Osteoblast (primary cell): ENCODE data around the gene BCL2A1. TPM values are rescaled to one million over a fixed set of nuclear protein-coding genes. Genes with fewer than 3 reads are reported as not detected.
"Not testable (repeated sequence)": the region's sequence is repeated elsewhere in the genome, so short reads cannot be mapped to it uniquely, and the experiment has no call there.

Experiments
- DNase-seq: peaks from one replicate; pipeline ENCODE4 v3.0.0; 2011; ENCODE audit warnings: low spot score, mixed read lengths; ENCODE audit not compliant: insufficient read length; ENCODE audit errors: missing footprints
- H2AFZ ChIP-seq: 2 replicates; pipeline ENCODE4 v1.6.0; 2011; ENCODE audit warnings: mild to moderate bottlenecking, low read length
- H3K27ac ChIP-seq: 2 replicates; pipeline ENCODE4 v1.5.1; 2011; ENCODE audit warnings: mild to moderate bottlenecking, low read depth, low read length, moderate library complexity
- H3K27me3 ChIP-seq: 2 replicates; pipeline ENCODE4 v1.6.0; 2012; ENCODE audit warnings: mild to moderate bottlenecking, control low read depth, inconsistent platforms, low read length, moderate library complexity; ENCODE audit not compliant: insufficient read depth
- H3K36me3 ChIP-seq: 2 replicates; pipeline ENCODE4 v1.5.1; 2011; ENCODE audit warnings: mild to moderate bottlenecking, low read length, control low read depth, moderate library complexity; ENCODE audit not compliant: insufficient read depth
- H3K4me1 ChIP-seq: 2 replicates; pipeline ENCODE4 v1.5.1; 2011; ENCODE audit warnings: mild to moderate bottlenecking, low read length, control low read depth, moderate library complexity; ENCODE audit not compliant: insufficient read depth
- H3K4me2 ChIP-seq: 2 replicates; pipeline ENCODE4 v1.6.0; 2011; ENCODE audit warnings: mild to moderate bottlenecking, low read length; ENCODE audit not compliant: insufficient read depth
- H3K4me3 ChIP-seq: fragments of 200-600 bp; sonication (generic); 3 replicates; pipeline ENCODE4 v1.5.1; 2012; ENCODE audit warnings: mild to moderate bottlenecking, low read length, inconsistent platforms; ENCODE audit not compliant: insufficient read depth
- H3K79me2 ChIP-seq: 2 replicates; pipeline ENCODE4 v1.6.0; 2012; ENCODE audit warnings: mild to moderate bottlenecking, low read length, control low read depth, inconsistent platforms; ENCODE audit not compliant: insufficient read depth
- H3K9me3 ChIP-seq: 2 replicates; pipeline ENCODE4 v1.5.1; 2011; ENCODE audit warnings: low read depth, low read length, control low read depth
- H4K20me1 ChIP-seq: 2 replicates; pipeline ENCODE4 v1.6.0; 2012; ENCODE audit warnings: mild to moderate bottlenecking, low read length, control low read depth; ENCODE audit not compliant: insufficient read depth
- total RNA-seq: library from RNA; depleted of rRNA; stranded (reverse); fragments of >200 nt; gene quantifications from 2 replicates; pipeline ENCODE4 v1.2.3, GENCODE V29; 2012
- TF ChIP-seq, protein P1 (sequence below): IDR thresholded peaks from 2 replicates; pipeline ENCODE4 v1.5.1; 2011; ENCODE audit warnings: mild to moderate bottlenecking, low read depth, low read length, moderate library complexity; ENCODE audit errors: extremely low read depth

BCL2A1 gene
- total RNA-seq, 1 donor, result not detected

DNA sequence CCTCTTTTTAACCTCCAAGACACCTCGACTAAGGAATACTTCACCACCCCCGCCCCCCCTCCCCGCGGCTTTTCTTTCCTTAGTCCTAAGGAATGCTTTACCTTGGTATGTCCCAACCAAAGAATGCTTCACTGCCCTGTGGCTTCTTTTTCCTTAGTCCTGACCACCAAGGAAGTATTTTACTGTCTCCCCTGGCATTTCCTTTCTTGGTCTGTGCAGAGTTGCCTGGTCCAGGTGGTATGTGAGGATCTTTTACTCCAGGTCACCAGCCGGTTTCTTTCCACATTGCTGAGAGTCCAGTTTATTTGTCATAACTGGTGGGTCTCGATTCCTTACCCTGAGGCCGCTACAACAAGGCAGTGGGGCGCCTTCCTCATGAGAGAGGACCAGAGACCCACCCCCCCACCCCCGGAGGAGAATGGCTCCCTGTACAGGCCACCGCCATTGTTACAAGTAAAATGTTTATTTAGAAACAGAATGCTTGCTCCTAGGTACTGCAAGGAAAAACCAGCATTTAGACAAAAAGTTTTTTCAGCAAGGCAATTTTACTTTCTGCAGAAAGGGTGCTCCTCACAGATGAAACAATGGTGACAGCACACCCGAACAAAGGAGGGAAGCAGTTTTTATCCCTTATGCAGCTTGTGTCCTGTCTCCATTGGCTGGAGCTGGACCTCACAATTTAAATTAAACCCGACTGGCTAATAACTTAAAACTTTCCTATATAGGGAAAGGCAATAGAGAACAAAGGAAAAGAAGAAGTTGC is 51.1 kb downstream of the BCL2A1 start:
- no peak overlapping the region for H2AFZ ChIP-seq
- H3K9me3 ChIP-seq, result peaks cover 23% of the 10 kb centered on the region
- no peak overlapping the region for H3K4me2 ChIP-seq
- H3K4me3 ChIP-seq, result no peak overlapping the region
- peaks cover 12% of the 10 kb centered on the region for H3K36me3 ChIP-seq
- peaks cover 8% of the 10 kb centered on the region for H3K4me1 ChIP-seq
- DNase-seq, result no peak
- no peaks in the 10 kb centered on the region for H3K27me3 ChIP-seq
- H3K27ac ChIP-seq, result no peak overlapping the region
- TF ChIP-seq, protein P1, sequence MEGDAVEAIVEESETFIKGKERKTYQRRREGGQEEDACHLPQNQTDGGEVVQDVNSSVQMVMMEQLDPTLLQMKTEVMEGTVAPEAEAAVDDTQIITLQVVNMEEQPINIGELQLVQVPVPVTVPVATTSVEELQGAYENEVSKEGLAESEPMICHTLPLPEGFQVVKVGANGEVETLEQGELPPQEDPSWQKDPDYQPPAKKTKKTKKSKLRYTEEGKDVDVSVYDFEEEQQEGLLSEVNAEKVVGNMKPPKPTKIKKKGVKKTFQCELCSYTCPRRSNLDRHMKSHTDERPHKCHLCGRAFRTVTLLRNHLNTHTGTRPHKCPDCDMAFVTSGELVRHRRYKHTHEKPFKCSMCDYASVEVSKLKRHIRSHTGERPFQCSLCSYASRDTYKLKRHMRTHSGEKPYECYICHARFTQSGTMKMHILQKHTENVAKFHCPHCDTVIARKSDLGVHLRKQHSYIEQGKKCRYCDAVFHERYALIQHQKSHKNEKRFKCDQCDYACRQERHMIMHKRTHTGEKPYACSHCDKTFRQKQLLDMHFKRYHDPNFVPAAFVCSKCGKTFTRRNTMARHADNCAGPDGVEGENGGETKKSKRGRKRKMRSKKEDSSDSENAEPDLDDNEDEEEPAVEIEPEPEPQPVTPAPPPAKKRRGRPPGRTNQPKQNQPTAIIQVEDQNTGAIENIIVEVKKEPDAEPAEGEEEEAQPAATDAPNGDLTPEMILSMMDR, result no peak
- peaks cover 30% of the 10 kb centered on the region for H3K79me2 ChIP-seq
- no peaks in the 10 kb centered on the region for H4K20me1 ChIP-seq

DNA sequence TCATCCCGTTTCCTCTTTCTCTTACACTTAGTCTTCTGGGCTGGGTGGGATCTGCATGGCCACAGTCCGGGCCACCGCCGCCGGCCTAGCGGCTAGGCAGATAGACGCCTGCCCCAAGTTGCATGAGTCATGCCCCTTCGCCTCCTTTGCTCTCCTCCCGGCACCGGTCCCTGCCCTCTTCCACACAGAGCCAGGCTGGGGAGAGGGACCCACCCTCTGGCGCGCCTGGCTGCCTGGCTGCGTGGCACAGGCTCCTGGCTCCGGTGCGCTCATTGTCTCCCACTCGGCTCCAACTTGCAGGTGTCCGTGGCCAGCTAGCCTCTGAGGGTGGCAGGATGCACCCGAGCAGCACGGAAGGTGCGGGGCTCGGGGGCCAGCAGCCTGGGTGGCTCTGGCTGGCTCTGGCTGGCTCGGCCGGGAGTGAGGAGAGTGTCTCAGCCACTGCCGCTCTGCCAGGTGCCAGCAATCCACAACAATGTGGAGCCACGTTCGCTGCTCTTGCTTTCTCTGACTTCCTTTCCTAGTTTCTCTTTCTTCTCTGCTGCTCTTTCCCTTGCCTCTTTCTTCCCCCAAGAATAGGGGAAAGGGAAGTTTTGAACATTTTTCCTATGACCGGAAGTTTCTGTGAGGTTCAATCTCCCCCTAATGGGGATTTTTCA is 51.8 kb downstream of the BCL2A1 start:
- no peaks in the 10 kb centered on the region for H4K20me1 ChIP-seq
- H3K4me1 ChIP-seq, result peaks cover 7% of the 10 kb centered on the region
- no peak overlapping the region for H3K4me3 ChIP-seq
- no peak for DNase-seq
- H3K4me2 ChIP-seq, result no peak overlapping the region
- H2AFZ ChIP-seq, result no peak overlapping the region
- TF ChIP-seq, protein P1, result no peak
- H3K9me3 ChIP-seq, result peaks cover 26% of the 10 kb centered on the region
- H3K27me3 ChIP-seq, result no peaks in the 10 kb centered on the region
- H3K36me3 ChIP-seq, result peaks cover 12% of the 10 kb centered on the region
- peaks cover 26% of the 10 kb centered on the region for H3K79me2 ChIP-seq
- H3K27ac ChIP-seq, result no peak overlapping the region

DNA sequence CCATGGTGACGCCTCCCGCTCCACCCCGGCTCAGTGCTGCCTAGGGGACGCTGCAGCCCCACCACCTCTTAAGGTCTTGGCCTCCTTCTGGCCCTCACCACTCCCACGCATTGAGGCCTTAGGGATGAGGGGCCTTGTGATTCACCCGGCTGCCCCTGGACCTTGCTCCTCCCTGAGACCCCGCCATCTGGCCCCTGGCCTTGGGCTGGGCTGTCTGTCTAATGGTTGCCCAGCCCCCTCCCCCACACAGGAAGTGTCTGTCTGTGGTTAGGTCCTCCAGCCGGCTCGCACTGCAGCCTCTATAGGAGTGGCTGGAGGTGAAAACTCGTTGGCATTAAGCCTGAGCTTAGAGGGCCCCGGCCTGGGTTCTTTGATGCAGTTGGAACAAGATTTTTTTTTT is 52.7 kb downstream of the BCL2A1 start:
- peaks cover 6% of the 10 kb centered on the region for H3K4me1 ChIP-seq
- no peak overlapping the region for H3K4me2 ChIP-seq
- no peak for DNase-seq
- no peak overlapping the region for H3K4me3 ChIP-seq
- no peak overlapping the region for H3K27ac ChIP-seq
- peaks cover 26% of the 10 kb centered on the region for H3K9me3 ChIP-seq
- H2AFZ ChIP-seq, result no peak overlapping the region
- no peaks in the 10 kb centered on the region for H3K27me3 ChIP-seq
- TF ChIP-seq, protein P1, result no peak
- H3K36me3 ChIP-seq, result peaks cover 12% of the 10 kb centered on the region
- no peaks in the 10 kb centered on the region for H4K20me1 ChIP-seq
- peaks cover 23% of the 10 kb centered on the region for H3K79me2 ChIP-seq

DNA sequence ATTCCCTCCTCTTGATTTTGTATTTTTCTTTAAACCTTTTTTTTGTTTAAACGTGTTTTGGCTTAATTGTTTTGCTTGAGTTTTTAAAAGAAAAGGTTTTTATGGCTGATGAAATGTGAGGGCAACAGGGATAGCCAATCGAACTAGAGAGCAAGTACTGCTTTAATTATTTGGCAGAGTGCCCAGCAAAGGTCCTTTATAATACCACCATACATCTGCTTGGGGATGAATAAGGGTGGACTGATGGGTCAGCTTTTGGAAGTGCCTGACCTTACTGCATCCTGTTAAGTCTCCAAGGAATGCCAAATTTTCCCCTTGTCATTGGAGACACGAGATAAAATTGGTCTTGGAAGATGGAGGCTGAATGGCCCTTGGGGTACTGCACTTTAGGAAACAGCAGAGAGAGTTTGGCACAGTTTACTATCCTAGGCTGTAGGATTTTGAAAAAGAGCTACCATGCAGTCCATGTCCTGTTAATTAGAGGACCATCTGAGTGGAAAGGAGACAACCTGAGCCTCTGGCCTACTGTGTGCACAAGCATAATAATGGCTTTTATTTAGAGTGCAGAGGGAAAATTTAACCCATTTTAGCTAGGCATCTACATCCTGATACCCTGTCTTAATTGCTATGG is 54.4 kb downstream of the BCL2A1 start:
- H3K9me3 ChIP-seq, result peaks cover 26% of the 10 kb centered on the region
- peaks cover 10% of the 10 kb centered on the region for H3K79me2 ChIP-seq
- no peaks in the 10 kb centered on the region for H3K4me1 ChIP-seq
- no peak overlapping the region for H3K4me3 ChIP-seq
- H3K4me2 ChIP-seq, result no peak overlapping the region
- H3K27ac ChIP-seq, result no peak overlapping the region
- TF ChIP-seq, protein P1, result no peak
- no peaks in the 10 kb centered on the region for H3K27me3 ChIP-seq
- peaks cover 12% of the 10 kb centered on the region for H3K36me3 ChIP-seq
- H2AFZ ChIP-seq, result no peak overlapping the region
- DNase-seq, result no peak
- no peaks in the 10 kb centered on the region for H4K20me1 ChIP-seq

DNA sequence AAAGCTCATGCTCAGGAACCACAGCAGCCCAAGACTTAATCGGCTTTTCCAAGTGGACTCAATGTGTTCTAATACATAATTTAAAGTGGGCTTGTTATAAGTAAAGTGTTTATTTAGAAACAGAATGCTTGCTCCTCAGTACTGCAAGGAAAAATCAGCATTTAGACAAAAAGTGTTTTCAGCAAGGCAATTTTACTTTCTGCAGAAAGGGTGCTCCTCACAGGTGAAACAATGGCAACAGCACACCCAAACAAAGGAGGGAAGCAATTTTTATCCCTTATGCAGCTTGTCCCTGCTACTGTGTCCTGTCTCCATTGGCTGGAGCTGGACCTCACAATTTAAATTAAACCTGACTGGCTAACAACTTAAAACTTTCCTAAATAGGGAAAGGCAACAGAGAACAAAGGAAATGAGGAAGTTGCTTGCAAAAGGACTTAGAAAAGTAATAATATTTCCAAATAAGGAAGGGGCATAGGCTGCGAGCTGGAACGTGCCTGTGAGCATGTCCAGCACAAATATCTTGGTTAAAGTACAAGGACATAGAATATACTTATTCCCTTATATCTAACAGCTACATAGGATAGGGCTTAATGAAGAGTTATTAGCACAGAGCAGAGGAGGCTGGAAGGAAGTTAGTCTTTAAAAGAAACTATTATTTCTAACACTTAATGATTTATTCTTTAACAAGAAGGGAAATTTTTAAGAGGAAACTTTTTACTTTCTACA is 55.1 kb downstream of the BCL2A1 start:
- not testable (repeated sequence) for DNase-seq, H4K20me1 ChIP-seq, H3K27me3 ChIP-seq, H3K4me1 ChIP-seq, H3K27ac ChIP-seq, H2AFZ ChIP-seq, H3K4me2 ChIP-seq, H3K79me2 ChIP-seq, H3K4me3 ChIP-seq
- H3K36me3 ChIP-seq, result peaks cover 11% of the 10 kb centered on the region
- peaks cover 26% of the 10 kb centered on the region for H3K9me3 ChIP-seq
